Measurements from ENCODE around the gene AMIGO2. TPM values are rescaled to one million over a fixed set of nuclear protein-coding genes. Genes with fewer than 3 reads are reported as not detected.

The AMIGO2 gene
- total RNA-seq, 1 donor from 2014 or later, result 1.5 TPM

DNA sequence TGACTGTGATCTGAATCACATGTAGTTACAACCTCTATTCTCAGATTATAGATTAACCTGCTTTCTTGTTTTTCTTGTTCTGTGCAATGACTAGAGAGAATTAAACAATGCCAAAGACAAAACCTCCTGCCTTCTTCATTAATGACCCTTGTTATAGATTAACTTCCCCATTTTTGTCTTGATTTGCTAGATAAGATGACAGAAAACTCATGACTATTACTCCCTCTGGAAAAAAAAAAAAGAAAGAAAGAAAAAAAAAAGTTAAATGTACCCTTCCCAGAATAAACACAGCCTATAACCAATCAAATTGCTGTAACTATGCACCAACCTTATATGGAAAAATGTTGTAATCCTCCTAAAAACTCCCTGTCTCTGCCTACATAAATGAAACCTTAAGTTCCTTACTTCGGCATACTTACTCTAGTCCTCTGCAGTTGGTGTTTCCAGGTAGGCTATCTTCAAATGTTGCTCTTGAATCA is 41.5 kb downstream of the AMIGO2 start:
- DNase-seq (ENCODE audit: low spot score) (no peak), ATAC-seq (peak; percentile 75)

DNA sequence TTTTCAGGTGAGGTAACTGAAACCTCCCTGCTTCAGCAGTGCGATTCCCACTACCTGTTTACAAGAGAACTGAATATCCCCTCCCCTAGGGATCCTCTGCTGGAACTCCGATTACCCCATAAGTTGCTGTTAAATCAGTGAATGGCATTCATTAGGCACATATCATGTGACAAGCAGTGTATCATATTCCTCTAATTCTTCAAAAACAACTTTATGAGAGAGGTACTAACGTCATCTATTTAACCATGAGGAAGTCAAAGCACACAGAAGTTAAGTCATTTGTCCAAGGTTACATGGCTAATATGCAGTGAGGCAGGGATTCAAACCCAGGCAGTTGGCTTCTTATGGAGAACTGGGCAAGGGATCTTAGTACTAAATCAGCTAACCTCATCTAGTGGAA is 44.3 kb downstream of the AMIGO2 start:
- DNase-seq (ENCODE audit: low spot score) (no peak), ATAC-seq (no peak)

- ATAC-seq, result no peak
- DNase-seq (ENCODE audit: low spot score), result no peak
Observed at GRCh38 chr12:47034661-47035060, 45.1 kb downstream of the AMIGO2 start.

DNA sequence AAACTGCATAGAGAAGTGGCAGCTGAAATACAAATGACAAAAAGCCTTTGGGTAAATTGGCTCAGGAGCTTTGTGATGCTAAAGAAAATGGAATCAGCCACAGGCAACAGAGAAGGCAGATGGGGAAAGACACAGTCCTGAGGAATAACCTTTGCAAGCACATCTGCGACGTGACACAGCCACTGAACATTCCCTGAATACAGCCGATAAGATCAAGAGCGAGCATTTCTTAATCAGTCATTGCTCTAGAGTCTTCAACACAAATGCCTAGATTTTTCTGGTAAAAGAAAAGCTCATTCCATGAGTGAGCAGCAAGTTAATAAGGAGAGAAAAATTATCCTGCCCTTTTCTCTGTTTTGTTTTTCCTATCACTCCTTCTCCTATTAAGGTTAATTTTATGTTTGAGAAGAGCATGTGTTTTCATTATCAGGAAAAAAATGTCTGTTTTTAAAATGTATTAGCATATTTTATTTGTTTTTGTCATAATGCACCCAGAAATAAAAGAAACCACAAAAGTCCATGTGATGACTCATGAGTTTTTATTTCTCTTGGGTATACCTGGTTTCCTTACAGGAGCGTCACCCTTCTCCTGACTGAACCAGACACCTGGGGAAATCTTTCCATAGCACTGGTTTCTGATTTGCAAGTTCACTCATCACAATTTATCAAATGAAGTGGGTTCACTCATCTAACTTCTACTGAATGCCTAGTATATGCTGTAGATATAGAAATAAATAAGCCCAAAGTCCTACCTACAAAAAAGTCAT is 45.8 kb downstream of the AMIGO2 start:
- ATAC-seq, result no peak

GRCh38 chr12:47033081-47033480 is 46.7 kb downstream of the AMIGO2 start:
- ATAC-seq, result peak; percentile 92
- DNase-seq (ENCODE audit: low spot score), result peak; percentile 84

More for the DNA sequence above, 45.8 kb downstream of the AMIGO2 start:
- no peak for DNase-seq (ENCODE audit: low spot score)

- peak; percentile 79 for ATAC-seq
- no peak for DNase-seq (ENCODE audit: low spot score)
Observed at GRCh38 chr12:47032644-47033043, 47.1 kb downstream of the AMIGO2 start.

DNA sequence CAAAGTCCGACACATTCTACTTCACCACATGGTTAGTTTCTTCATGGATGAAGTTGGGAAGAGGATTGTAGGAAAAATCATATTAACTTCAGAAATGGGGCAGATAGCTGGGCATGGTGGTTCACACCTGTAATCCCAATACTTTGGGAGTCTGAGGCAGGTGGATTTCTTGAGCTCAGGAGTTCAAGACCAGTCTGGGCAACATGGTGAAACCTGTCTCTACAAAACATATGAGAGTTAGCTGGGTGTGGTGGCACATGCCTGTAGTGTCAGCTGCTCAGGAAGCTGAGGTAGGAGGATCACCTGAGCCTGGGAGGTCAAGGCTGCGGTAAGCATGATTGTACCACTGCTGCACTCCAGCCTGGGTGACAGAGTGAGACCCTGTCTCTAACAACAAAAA is 49.9 kb downstream of the AMIGO2 start:
- ATAC-seq (no peak), DNase-seq (ENCODE audit: low spot score) (no peak)

DNA sequence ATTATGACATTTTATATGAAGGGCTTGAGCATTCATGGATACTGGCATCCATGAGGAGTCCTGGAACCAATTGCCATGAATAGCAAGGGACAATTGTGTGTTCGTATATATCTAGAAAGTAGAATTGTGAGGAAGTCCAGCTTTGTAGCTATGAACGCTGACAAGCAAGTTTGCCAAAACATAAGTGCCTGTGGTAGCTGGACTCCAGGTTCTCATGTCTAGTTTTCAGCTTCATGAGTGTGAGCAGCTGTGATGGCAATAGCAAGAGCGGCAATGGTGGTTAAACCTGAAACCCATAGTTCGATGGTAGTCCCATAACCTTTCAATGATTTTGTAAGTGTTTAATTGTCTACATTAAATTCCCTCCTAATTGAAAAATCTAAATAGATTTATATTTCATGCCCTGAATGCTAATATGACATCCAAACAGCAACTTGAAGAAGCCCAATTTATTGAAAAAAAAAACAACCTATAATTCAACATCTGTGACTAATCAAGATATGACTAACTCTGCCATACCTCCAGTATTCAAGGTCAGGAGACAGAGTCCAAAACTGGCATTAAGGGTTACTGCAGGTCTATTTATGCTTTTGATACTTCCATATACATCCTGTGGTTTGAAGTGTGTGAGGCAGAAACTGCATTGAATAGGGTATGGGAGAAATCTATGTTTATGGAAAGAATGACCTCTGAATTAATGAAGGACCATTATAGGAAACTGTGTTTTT is 50.6 kb downstream of the AMIGO2 start:
- DNase-seq (ENCODE audit: low spot score) (no peak), ATAC-seq (no peak)

- no peak for ATAC-seq
- DNase-seq (ENCODE audit: low spot score), result no peak
Observed at GRCh38 chr12:47028186-47028585, 51.6 kb downstream of the AMIGO2 start.

Other genes starting within 250 kb of the AMIGO2 start
- gene PCED1B, start 338 bp downstream of the AMIGO2 start, total RNA-seq, result 1.2 TPM